Nephron (organoid): ENCODE data around the gene SEH1L.

Source experiments
- H3K27ac Mint-ChIP-seq, 3 experiments: 2 replicates each; pipeline ENCODE4 v1.8.0; 2020; ENCODE audit warnings: mixed read lengths in 3 of 3, mild to moderate bottlenecking in 2 of 3, moderate library complexity in 1 of 3
- H3K27me3 Mint-ChIP-seq: 2 replicates; pipeline ENCODE4 v1.8.0; 2021; ENCODE audit warnings: low read depth, mild to moderate bottlenecking, moderate library complexity, mixed read lengths
- H3K36me3 Mint-ChIP-seq: 2 replicates; pipeline ENCODE4 v1.8.0; 2020; ENCODE audit warnings: low read depth, mixed read lengths
- H3K4me1 Mint-ChIP-seq: 2 replicates; pipeline ENCODE4 v1.8.0; 2020; ENCODE audit warnings: mixed read lengths
- H3K4me3 Mint-ChIP-seq, 3 experiments: 2 replicates each; pipeline ENCODE4 v1.8.0; 2020; ENCODE audit warnings: mild to moderate bottlenecking in 3 of 3, mixed read lengths in 3 of 3, moderate library complexity in 2 of 3
- H3K9me3 Mint-ChIP-seq: 2 replicates; pipeline ENCODE4 v1.8.0; 2020; ENCODE audit warnings: mixed read lengths
- TF ChIP-seq, protein P1 (sequence below), 3 experiments: fragments of 200-600 bp; sonication (generic); IDR thresholded peaks; one replicate each; pipeline ENCODE4 v1.5.0; 2021; ENCODE audit warnings: antibody characterized with exemption in 3 of 3; ENCODE audit not compliant: unreplicated experiment in 3 of 3

SEH1L gene

DNA sequence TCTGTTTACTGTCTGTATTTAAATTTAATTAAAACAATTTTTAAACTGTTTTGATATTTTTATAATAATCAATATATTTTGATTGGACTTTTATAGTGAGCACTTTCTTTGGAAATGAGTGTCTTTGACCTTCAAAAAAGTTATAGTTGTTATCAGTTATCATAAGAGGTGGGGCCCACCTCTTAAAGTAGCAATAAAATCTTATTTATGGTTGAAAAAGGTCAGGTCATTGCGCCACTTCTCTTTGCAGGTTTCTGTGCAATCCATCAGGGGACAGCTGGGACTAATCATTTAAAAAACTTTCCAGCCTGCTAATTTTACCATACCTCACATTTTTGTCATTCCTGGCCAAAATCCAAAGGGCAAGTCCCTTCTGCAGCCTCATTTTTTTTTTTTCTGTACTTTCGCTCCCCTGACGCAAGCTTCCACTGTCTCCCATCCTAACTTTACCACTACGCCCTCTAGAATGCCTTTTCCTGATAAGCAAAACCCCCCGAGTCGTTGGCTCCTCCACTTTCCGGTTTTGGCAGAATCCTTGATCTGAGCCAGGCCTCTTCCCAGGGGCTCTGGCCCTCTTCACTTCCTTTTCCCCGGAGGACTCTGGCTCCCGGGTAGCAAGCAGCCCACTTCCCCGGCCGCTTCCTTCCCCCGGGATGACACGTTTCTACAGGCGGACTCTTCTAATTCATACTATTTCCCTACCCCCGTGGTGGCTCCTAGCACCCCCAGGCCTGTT is 1.1 kb upstream of the SEH1L start:
- Mint-ChIP-seq H3K4me1 (peaks cover 18% of the 10 kb centered on the region), H3K27me3 (no peaks in the 10 kb centered on the region), H3K9me3 (no peaks in the 10 kb centered on the region), H3K4me3 (peak overlapping the region; percentile 87 to 96 (median 91)), H3K27ac (peak overlapping the region; percentile 81 to 97 (median 97)), H3K36me3 (peaks cover 6% of the 10 kb centered on the region)
- TF ChIP-seq, protein P1, sequence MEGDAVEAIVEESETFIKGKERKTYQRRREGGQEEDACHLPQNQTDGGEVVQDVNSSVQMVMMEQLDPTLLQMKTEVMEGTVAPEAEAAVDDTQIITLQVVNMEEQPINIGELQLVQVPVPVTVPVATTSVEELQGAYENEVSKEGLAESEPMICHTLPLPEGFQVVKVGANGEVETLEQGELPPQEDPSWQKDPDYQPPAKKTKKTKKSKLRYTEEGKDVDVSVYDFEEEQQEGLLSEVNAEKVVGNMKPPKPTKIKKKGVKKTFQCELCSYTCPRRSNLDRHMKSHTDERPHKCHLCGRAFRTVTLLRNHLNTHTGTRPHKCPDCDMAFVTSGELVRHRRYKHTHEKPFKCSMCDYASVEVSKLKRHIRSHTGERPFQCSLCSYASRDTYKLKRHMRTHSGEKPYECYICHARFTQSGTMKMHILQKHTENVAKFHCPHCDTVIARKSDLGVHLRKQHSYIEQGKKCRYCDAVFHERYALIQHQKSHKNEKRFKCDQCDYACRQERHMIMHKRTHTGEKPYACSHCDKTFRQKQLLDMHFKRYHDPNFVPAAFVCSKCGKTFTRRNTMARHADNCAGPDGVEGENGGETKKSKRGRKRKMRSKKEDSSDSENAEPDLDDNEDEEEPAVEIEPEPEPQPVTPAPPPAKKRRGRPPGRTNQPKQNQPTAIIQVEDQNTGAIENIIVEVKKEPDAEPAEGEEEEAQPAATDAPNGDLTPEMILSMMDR (IDR thresholded peaks at IDR 0.05; ENCODE audit: unreplicated experiment in 3 of 3), result no peak

DNA sequence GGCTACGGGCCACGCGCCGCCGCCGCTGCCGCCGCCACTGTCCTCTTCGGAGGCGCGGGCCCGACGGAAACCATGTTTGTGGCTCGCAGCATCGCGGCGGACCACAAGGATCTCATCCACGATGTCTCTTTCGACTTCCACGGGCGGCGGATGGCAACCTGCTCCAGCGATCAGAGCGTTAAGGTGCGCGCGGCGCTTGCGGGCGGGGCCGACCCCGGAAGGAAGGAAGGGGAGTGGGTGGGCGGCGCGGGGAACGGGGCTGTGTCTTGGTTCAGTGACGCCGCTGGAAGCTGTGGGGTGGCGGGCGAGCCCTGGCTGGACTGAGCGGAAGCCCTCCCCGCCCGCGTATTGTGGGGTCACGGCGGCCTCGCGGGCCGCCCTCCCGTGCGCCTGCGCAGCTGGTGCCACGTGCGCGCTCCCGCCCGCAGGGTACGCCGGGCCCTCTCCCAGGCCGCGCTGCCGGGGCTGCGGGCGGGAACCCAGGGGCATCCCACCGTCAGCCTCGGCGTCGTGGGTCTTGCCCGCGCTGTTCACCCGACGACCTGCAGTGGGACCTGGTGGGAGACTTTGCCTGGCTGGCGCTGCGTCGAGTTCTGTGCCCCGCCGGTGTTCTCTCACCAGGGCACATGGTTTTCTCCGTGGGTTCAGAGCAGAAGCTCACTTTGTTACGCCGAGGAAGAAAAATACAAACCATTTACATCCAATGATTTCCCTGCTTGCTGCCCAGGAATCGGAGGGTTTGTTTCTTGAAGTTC is 416 bp downstream of the SEH1L start:
- Mint-ChIP-seq H3K27ac (peak overlapping the region; percentile 81 to 97 (median 97)), H3K9me3 (no peaks in the 10 kb centered on the region), H3K27me3 (no peaks in the 10 kb centered on the region), H3K36me3 (peaks cover 10% of the 10 kb centered on the region), H3K4me3 (peak overlapping the region; percentile 87 to 96 (median 91)), H3K4me1 (peaks cover 18% of the 10 kb centered on the region)
- TF ChIP-seq, protein P1 (IDR thresholded peaks at IDR 0.05; ENCODE audit: unreplicated experiment in 3 of 3), result no peak

DNA sequence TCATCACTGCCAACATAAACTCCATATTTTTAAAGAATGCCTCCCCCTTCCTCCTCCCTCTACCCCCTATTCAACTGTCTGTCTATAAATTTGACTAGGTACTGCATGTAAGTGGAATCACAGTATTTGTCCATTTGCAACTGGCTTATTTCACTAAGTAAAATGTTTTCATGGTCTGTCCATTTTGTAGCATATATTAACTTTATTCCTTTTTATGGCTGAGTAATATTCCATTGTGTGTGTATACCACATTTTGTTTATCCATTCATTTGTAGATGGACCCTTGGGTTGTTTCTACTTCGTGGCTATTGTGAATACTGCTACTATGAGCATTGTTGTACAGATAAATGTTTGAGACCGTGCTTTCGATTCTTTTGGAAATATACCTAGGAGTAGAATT is 10.7 kb downstream of the SEH1L start:
- TF ChIP-seq, protein P1 (IDR thresholded peaks at IDR 0.05; ENCODE audit: unreplicated experiment in 3 of 3), result no peak
- Mint-ChIP-seq H3K9me3 (no peaks in the 10 kb centered on the region), H3K27ac (no peak overlapping the region), H3K36me3 (peaks cover 47% of the 10 kb centered on the region), H3K27me3 (no peaks in the 10 kb centered on the region), H3K4me3 (no peak overlapping the region), H3K4me1 (peaks cover 16% of the 10 kb centered on the region)

DNA sequence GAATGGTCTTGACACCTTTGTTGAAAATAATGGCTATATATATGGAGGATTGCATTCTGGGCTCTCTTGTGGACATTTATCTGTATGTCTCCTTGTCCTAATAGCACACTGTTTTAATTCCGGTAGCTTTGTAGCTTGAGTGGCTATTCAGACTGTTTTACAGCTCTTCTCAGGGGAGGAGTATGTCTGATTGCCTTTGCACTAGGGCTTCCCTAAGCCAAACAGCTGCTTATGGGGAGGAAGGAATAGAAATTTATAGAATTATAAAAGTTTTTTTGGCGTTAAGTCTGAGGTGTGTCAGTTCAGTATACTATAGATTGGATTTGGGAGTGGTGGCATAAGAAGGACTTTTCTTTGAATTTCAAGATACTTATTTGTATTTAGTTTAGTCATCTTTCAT is 12.6 kb downstream of the SEH1L start:
- Mint-ChIP-seq H3K27ac (peak overlapping the region in 2 of 3 experiments; percentile 7 to 35), H3K4me1 (peaks cover 16% of the 10 kb centered on the region), H3K4me3 (no peak overlapping the region), H3K36me3 (peaks cover 54% of the 10 kb centered on the region), H3K27me3 (no peaks in the 10 kb centered on the region), H3K9me3 (no peaks in the 10 kb centered on the region)
- TF ChIP-seq, protein P1 (IDR thresholded peaks at IDR 0.05; ENCODE audit: unreplicated experiment in 3 of 3), result no peak

DNA sequence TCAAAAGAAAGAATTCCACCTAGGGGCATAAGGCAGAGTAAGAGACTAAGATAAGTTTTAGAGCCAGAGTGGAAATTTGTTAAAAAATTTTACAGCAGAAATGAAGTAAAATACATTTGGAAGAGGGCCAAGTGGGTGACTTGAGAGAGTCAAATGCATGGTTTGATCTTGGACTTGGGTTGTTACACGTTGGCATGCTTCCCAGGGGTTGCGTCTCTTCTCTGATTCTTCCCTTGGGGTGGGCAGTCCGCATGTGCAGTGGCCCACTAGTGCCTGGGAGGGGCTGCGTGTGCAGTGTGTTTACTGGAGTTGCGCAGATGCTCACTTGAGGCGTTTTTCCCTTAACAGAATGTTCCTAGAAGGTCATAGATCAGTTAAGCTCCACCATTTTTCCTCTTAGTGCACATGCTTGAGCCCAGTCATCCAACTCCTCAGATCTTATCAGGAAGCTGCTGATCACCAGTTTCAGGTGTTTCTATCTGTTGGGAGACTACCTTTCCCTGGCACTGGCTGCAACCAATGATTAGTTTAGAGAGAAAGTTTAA is 13.1 kb downstream of the SEH1L start:
- TF ChIP-seq, protein P1 (IDR thresholded peaks at IDR 0.05; ENCODE audit: unreplicated experiment in 3 of 3), result no peak
- H3K27ac Mint-ChIP-seq, result peak overlapping the region; percentile 7 to 35 (median 34)
- peaks cover 57% of the 10 kb centered on the region for H3K36me3 Mint-ChIP-seq
- H3K4me3 Mint-ChIP-seq, result no peak overlapping the region
- peaks cover 16% of the 10 kb centered on the region for H3K4me1 Mint-ChIP-seq
- no peaks in the 10 kb centered on the region for H3K9me3 Mint-ChIP-seq
- no peaks in the 10 kb centered on the region for H3K27me3 Mint-ChIP-seq
